ENCODE measurements around the gene SYNPR.

SYNPR gene

DNA sequence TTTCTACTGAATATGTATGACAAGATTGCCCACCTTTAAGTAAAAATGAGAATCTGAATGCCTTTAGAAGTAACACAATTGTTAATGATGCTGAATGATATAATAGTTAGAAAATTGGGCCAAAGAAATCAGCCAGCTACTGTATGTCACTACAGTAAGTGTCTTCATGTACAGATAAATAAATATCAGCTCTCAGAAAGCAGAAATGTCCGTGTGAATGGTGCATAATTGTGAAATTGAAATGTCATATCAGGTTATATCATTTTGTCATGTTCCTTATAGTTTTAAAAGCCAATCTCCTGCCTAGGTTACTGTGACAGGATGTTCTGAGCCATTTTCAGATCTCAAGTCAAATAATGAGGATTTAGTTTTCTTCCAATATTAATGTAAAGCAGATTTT, 283.8 kb downstream of the SYNPR start:
- H3K36me3 ChIP-seq (ENCODE audit: insufficient read depth, low read depth, low read length): no peaks in the 10 kb centered on the region
- H3K9me3 ChIP-seq (ENCODE audit: insufficient read depth, low read depth, low read length): no peaks in the 10 kb centered on the region
- H3K9ac ChIP-seq (ENCODE audit: low read depth, low read length): no peak overlapping the region
- H3K4me1 ChIP-seq (ENCODE audit: insufficient read depth, low read length): no peaks in the 10 kb centered on the region
- no peaks in the 10 kb centered on the region for H3K27me3 ChIP-seq (ENCODE audit: insufficient read depth, low read length)
- no peak overlapping the region for H3K4me3 ChIP-seq (ENCODE audit: low read length)
- no peak overlapping the region for H3K27ac ChIP-seq (ENCODE audit: low read length)

DNA sequence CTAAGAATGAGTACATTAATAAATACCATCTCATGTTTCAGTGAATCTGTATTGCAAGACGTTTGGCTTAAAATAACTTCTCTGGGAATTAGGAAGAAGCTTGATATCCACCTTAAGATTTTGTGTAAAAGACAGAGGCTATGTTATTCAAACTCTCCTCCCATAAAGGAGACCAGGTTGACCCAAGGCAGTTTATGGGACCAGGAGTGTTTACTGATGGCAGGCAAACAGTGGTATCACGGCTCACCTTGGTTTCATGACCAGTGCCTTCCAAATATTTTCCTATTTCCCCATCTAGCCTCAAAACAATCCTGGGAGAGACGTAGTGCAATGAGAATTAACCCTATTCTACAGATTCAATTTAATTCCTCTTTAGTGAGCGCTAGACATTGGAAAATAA, 284.2 kb downstream of the SYNPR start:
- Histone ChIP-seq H3K9ac (ENCODE audit: low read depth, low read length) (no peak overlapping the region), H3K9me3 (ENCODE audit: insufficient read depth, low read depth, low read length) (no peaks in the 10 kb centered on the region), H3K36me3 (ENCODE audit: insufficient read depth, low read depth, low read length) (no peaks in the 10 kb centered on the region), H3K4me3 (ENCODE audit: low read length) (no peak overlapping the region), H3K27me3 (ENCODE audit: insufficient read depth, low read length) (no peaks in the 10 kb centered on the region), H3K4me1 (ENCODE audit: insufficient read depth, low read length) (no peaks in the 10 kb centered on the region), H3K27ac (ENCODE audit: low read length) (no peak overlapping the region)

DNA sequence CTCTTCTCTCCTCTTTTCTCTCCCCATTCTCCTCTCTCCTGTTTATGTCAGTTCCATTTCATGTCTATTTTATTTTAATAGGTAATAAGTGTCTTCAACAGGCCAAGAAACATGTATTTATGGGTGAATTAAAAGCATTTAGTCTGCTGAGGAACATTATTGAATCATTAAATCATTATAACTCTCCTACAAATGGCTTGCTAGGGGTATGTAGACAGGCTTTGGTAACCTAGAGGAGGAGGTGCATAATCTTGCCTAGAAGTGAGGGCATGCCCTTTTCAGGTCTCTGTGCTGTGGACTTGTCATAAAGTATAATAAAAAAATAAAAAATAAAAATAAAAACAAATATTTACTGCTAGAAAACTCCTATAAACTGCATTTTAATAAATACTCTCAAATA, 285.5 kb downstream of the SYNPR start:
- Histone ChIP-seq H3K4me3 (ENCODE audit: low read length) (no peak overlapping the region), H3K4me1 (ENCODE audit: insufficient read depth, low read length) (no peaks in the 10 kb centered on the region), H3K27me3 (ENCODE audit: insufficient read depth, low read length) (no peaks in the 10 kb centered on the region), H3K27ac (ENCODE audit: low read length) (no peak overlapping the region), H3K36me3 (ENCODE audit: insufficient read depth, low read depth, low read length) (no peaks in the 10 kb centered on the region), H3K9me3 (ENCODE audit: insufficient read depth, low read depth, low read length) (no peaks in the 10 kb centered on the region), H3K9ac (ENCODE audit: low read depth, low read length) (no peak overlapping the region)

DNA sequence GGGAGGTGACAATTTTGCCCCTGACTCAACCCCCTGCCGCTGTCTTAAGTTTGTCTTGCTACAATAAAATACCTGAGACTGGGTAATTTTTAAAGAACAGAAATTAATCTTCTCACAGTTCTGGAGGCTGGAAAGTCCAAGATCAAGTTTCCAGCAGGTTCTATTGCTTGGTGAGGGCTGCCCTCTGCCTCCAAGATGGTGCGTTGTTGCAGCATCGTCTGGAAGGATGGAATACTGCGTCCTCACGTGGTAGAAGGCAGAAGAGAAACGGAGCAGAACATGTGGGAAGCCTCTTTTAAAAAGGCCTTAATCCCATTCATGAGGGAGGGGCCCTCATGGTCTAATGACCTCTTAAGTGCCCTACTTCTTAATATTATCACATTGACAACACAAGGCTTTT, 287.1 kb downstream of the SYNPR start:
- no peak overlapping the region for H3K4me3 ChIP-seq (ENCODE audit: low read length)
- no peak overlapping the region for H3K27ac ChIP-seq (ENCODE audit: low read length)
- H3K9ac ChIP-seq (ENCODE audit: low read depth, low read length): no peak overlapping the region
- H3K27me3 ChIP-seq (ENCODE audit: insufficient read depth, low read length): no peaks in the 10 kb centered on the region
- H3K36me3 ChIP-seq (ENCODE audit: insufficient read depth, low read depth, low read length): no peaks in the 10 kb centered on the region
- H3K4me1 ChIP-seq (ENCODE audit: insufficient read depth, low read length): no peaks in the 10 kb centered on the region
- H3K9me3 ChIP-seq (ENCODE audit: insufficient read depth, low read depth, low read length): no peaks in the 10 kb centered on the region

DNA sequence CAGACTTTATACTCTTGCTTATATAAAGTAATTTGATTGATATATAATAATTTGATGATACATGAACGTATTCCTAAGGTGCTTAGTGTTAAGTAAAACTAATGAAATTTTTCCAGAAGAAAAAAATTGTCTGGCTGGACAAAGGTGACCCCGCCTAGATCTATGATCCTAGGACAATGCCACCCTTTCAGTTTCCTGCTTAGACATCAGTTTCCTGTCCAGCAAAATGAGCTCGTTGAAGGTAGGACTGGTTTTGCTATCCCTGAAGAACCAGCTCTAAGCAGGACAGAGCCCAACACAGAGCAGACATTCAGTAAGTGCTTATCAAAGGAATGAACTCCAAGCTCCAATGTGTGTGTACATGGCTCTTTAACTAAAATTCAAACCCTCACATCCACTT, 293.6 kb downstream of the SYNPR start:
- no peaks in the 10 kb centered on the region for H3K9me3 ChIP-seq (ENCODE audit: insufficient read depth, low read depth, low read length)
- no peak overlapping the region for H3K27ac ChIP-seq (ENCODE audit: low read length)
- peaks cover 8% of the 10 kb centered on the region for H3K4me1 ChIP-seq (ENCODE audit: insufficient read depth, low read length)
- H3K36me3 ChIP-seq (ENCODE audit: insufficient read depth, low read depth, low read length): no peaks in the 10 kb centered on the region
- H3K4me3 ChIP-seq (ENCODE audit: low read length): no peak overlapping the region
- H3K9ac ChIP-seq (ENCODE audit: low read depth, low read length): no peak overlapping the region
- H3K27me3 ChIP-seq (ENCODE audit: insufficient read depth, low read length): no peaks in the 10 kb centered on the region

DNA sequence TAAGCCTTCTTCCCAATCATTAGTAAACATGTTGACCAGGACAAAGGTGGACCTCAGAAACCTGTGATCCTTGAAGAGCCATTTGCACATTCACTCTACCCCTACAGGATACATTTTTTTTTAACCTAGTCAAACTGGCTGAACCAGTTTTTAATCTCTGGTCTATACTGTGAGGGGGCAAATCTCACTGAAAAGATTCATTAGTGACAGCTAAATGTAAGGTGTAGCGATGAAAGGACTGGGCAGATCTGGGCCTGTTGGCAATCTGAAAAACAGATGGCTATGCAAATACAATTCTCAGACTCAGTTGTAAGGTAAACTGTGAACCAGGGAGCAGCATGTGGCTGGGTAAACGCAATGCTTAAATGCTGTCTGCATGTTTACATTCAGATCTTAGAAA, 298.7 kb downstream of the SYNPR start:
- peaks cover 18% of the 10 kb centered on the region for H3K4me1 ChIP-seq (ENCODE audit: insufficient read depth, low read length)
- no peaks in the 10 kb centered on the region for H3K9me3 ChIP-seq (ENCODE audit: insufficient read depth, low read depth, low read length)
- no peaks in the 10 kb centered on the region for H3K27me3 ChIP-seq (ENCODE audit: insufficient read depth, low read length)
- H3K9ac ChIP-seq (ENCODE audit: low read depth, low read length): no peak overlapping the region
- 0 out of 2 replicates have a peak overlapping the region, but pooled peaks have one; percentile 5 for H3K4me3 ChIP-seq (ENCODE audit: low read length)
- H3K27ac ChIP-seq (ENCODE audit: low read length): no peak overlapping the region
- no peaks in the 10 kb centered on the region for H3K36me3 ChIP-seq (ENCODE audit: insufficient read depth, low read depth, low read length)

DNA sequence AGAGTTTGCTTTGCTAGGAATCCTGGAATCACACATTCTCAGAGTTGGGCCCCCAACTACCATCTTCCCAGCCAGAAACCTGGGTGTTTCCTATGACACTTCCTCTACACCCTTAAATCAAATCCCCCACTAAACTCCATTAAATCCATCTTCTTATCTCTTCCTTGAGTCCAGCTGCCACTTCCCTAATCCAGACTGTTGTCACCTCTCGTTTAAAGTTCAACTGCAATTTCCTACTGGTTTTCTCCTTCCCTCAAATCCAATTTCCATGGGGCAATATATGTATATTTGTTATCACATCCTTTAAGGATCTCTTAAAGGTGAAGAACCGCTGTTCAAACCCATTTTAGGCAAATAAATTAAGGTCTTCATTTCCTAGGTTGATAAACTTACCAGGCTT, 300.8 kb downstream of the SYNPR start:
- no peak overlapping the region for H3K9ac ChIP-seq (ENCODE audit: low read depth, low read length)
- no peaks in the 10 kb centered on the region for H3K36me3 ChIP-seq (ENCODE audit: insufficient read depth, low read depth, low read length)
- no peaks in the 10 kb centered on the region for H3K9me3 ChIP-seq (ENCODE audit: insufficient read depth, low read depth, low read length)
- H3K4me3 ChIP-seq (ENCODE audit: low read length): no peak overlapping the region
- no peaks in the 10 kb centered on the region for H3K27me3 ChIP-seq (ENCODE audit: insufficient read depth, low read length)
- peaks cover 16% of the 10 kb centered on the region for H3K4me1 ChIP-seq (ENCODE audit: insufficient read depth, low read length)
- no peak overlapping the region for H3K27ac ChIP-seq (ENCODE audit: low read length)

DNA sequence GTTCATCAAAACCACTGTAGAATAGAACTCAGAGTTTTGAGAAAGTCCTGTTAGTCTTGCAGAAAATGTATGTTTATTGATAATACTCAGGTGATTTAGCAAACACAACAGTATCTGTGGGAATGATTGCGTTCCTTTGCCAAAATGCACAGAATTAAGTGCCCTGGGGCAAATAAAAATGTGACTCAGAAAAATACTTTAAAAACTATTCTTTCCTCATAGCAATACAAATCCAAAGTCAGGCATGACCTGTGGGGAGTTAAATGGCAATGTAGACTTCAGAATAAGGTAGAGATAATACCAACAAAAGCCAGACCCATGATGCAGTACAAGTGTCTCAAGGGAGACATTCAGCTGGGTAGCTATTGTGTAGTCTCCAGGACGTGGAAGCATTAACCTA, 302.0 kb downstream of the SYNPR start:
- Histone ChIP-seq H3K9ac (ENCODE audit: low read depth, low read length) (no peak overlapping the region), H3K4me1 (ENCODE audit: insufficient read depth, low read length) (peaks cover 22% of the 10 kb centered on the region), H3K27me3 (ENCODE audit: insufficient read depth, low read length) (no peaks in the 10 kb centered on the region), H3K4me3 (ENCODE audit: low read length) (no peak overlapping the region), H3K36me3 (ENCODE audit: insufficient read depth, low read depth, low read length) (no peaks in the 10 kb centered on the region), H3K27ac (ENCODE audit: low read length) (no peak overlapping the region), H3K9me3 (ENCODE audit: insufficient read depth, low read depth, low read length) (no peaks in the 10 kb centered on the region)

DNA sequence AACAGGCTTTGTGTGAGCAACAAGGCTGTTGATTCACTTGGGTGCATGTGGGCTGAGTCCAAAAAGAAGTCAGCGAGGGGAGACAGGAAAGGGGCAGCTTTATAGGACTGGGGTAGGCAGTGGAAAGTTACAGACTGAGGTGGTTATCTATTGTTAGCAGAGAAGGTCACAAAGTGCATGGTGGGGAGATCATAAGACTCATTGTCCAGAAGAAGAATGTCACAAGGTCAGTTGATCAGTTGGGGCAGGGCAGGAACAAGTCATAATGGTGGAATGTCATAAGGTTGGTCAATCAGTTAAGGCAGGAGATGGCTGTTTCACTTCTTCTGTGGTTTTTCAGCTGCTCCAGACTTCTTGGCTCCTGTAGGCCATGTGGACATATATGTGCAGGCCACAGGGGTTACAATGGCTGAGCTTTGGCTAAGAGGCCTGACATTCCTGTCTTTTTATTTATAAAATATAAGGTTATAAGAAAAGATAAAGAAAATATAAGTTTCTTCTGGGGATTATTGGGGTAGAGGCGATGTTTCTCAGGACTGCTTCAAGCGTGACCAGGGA, 304.9 kb downstream of the SYNPR start:
- no peaks in the 10 kb centered on the region for H3K36me3 ChIP-seq (ENCODE audit: insufficient read depth, low read depth, low read length)
- H3K4me3 ChIP-seq (ENCODE audit: low read length): no peak overlapping the region
- no peak overlapping the region for H3K27ac ChIP-seq (ENCODE audit: low read length)
- peaks cover 11% of the 10 kb centered on the region; the same call in 1 of the 2 replicates for H3K4me1 ChIP-seq (ENCODE audit: insufficient read depth, low read length)
- H3K9ac ChIP-seq (ENCODE audit: low read depth, low read length): no peak overlapping the region
- H3K27me3 ChIP-seq (ENCODE audit: insufficient read depth, low read length): no peaks in the 10 kb centered on the region
- H3K9me3 ChIP-seq (ENCODE audit: insufficient read depth, low read depth, low read length): no peaks in the 10 kb centered on the region; the same call in 1 of the 2 replicates

DNA sequence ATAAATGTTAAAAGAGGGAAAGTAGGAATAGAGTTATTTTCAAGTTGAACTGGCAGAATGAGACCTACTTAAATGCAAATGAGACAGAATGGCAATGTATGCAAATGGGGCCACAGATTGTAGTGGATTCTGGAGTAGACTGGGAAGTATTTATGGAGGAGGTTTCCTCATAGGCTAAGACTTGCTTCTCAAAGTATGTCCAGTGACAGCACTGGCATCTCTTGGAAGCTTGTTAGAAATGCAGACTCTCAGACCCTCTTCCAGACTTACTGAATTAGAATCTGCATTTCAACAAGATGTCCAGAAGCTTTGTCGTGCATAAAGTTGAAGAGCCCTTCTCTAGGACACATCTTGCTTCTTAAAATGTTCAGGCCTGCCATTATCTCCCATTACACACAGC, 306.6 kb downstream of the SYNPR start:
- Histone ChIP-seq H3K4me1 (ENCODE audit: insufficient read depth, low read length) (peaks cover 11% of the 10 kb centered on the region; the same call in 1 of the 2 replicates), H3K4me3 (ENCODE audit: low read length) (no peak overlapping the region), H3K36me3 (ENCODE audit: insufficient read depth, low read depth, low read length) (no peaks in the 10 kb centered on the region), H3K27ac (ENCODE audit: low read length) (no peak overlapping the region), H3K9me3 (ENCODE audit: insufficient read depth, low read depth, low read length) (peaks cover 10% of the 10 kb centered on the region), H3K27me3 (ENCODE audit: insufficient read depth, low read length) (no peaks in the 10 kb centered on the region), H3K9ac (ENCODE audit: low read depth, low read length) (no peak overlapping the region)

DNA sequence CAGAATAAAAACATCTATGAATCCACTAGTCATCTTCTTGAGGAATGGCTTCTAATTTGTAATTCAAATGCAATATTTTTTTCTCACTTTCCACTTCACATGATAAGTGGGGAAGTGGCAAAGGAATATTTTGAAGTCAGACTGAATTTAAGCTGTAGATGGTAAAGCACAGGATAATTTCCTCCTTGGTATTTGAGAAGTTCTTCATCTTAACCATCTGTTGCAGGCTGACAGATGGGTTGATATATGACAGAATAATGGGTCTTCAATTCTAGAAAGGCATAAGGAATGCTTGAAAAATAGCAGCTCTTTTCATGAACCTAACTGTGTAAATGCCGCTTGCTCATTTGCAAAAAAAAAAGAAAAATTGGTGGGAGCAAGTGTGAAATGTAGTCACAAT, 307.8 kb downstream of the SYNPR start:
- H3K9ac ChIP-seq (ENCODE audit: low read depth, low read length): no peak overlapping the region
- no peak overlapping the region for H3K4me3 ChIP-seq (ENCODE audit: low read length)
- H3K9me3 ChIP-seq (ENCODE audit: insufficient read depth, low read depth, low read length): peaks cover 10% of the 10 kb centered on the region
- no peaks in the 10 kb centered on the region for H3K27me3 ChIP-seq (ENCODE audit: insufficient read depth, low read length)
- H3K36me3 ChIP-seq (ENCODE audit: insufficient read depth, low read depth, low read length): no peaks in the 10 kb centered on the region
- H3K27ac ChIP-seq (ENCODE audit: low read length): no peak overlapping the region
- H3K4me1 ChIP-seq (ENCODE audit: insufficient read depth, low read length): peaks cover 11% of the 10 kb centered on the region; the same call in 1 of the 2 replicates

DNA sequence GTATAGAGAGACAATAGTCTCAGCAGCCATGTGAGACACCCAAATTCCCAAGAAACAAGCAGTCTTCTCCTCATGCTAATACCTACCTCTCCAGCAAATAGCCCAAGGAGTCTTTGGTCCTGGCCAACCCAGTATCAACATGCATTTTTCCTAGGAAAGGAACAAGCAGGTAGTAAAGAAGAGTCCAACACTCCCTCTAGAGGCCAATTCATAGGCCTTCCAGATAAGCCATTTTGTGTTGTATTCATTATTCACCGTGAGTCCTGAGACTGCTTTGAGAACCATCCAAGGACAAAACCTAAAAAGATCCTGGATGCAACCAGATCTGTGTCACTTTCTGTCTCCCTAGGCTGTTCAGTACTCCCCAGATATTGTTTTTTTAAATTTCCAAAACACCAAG, 310.8 kb downstream of the SYNPR start:
- H3K4me3 ChIP-seq (ENCODE audit: low read length): no peak overlapping the region
- no peak overlapping the region for H3K27ac ChIP-seq (ENCODE audit: low read length)
- no peak overlapping the region for H3K9ac ChIP-seq (ENCODE audit: low read depth, low read length)
- H3K9me3 ChIP-seq (ENCODE audit: insufficient read depth, low read depth, low read length): peaks cover 10% of the 10 kb centered on the region
- no peaks in the 10 kb centered on the region for H3K27me3 ChIP-seq (ENCODE audit: insufficient read depth, low read length)
- H3K4me1 ChIP-seq (ENCODE audit: insufficient read depth, low read length): 0 out of 2 replicates have a peak, but pooled peaks cover 6% of the 10 kb centered on the region
- H3K36me3 ChIP-seq (ENCODE audit: insufficient read depth, low read depth, low read length): no peaks in the 10 kb centered on the region
